GM23338 (cell line): ENCODE results near the gene DYNLT2.

ENCODE experiments used
- CREB1 ChIP-seq: fragments of 250-450 bp; sonication (Bioruptor Pico); IDR thresholded peaks from 2 replicates; pipeline ENCODE4 v1.5.0; 2020; ENCODE audit warnings: low read depth, mild to moderate bottlenecking, moderate library complexity
- EZH2 ChIP-seq: fragments of 200-600 bp; sonication (generic); IDR thresholded peaks from one replicate; pipeline ENCODE4 v1.8.0; 2017; ENCODE audit warnings: antibody characterized with exemption, mild to moderate bottlenecking, low read depth; ENCODE audit not compliant: unreplicated experiment
- EZH2phosphoT487 ChIP-seq: fragments of 200-600 bp; sonication (generic); IDR thresholded peaks from one replicate; pipeline ENCODE4 v1.8.1; 2018; ENCODE audit warnings: antibody characterized with exemption; ENCODE audit not compliant: unreplicated experiment
- JUNB ChIP-seq: IDR thresholded peaks from one replicate; pipeline ENCODE4 v1.6.1; 2016; ENCODE audit warnings: antibody characterized with exemption; ENCODE audit not compliant: unreplicated experiment
- NANOG ChIP-seq: IDR thresholded peaks from 2 replicates; pipeline ENCODE4 v1.6.1; 2016; ENCODE audit warnings: antibody characterized with exemption, borderline replicate concordance
- POLR2AphosphoS5 ChIP-seq: IDR thresholded peaks from 2 replicates; pipeline ENCODE4 v1.6.1; 2016; ENCODE audit warnings: antibody characterized with exemption, low read depth
- STAT1 ChIP-seq: IDR thresholded peaks from one replicate; pipeline ENCODE4 v1.6.1; 2016; ENCODE audit warnings: antibody characterized with exemption; ENCODE audit not compliant: unreplicated experiment
- ZNF114 ChIP-seq: fragments of 250-450 bp; sonication (Bioruptor Pico); IDR thresholded peaks from 2 replicates; pipeline ENCODE4 v1.5.0; 2020; ENCODE audit warnings: mild to moderate bottlenecking, moderate library complexity
- ZNF331 ChIP-seq: fragments of 250-450 bp; sonication (Bioruptor Pico); IDR thresholded peaks from 2 replicates; pipeline ENCODE4 v1.5.0; 2020; ENCODE audit warnings: low read depth, mild to moderate bottlenecking, moderate library complexity
- TF ChIP-seq, protein P1 (sequence below), 2 experiments: fragments of 200-600 bp in 1 of 2; sonication (generic) in 1 of 2; conservative IDR thresholded peaks; 2 replicates each; pipeline versions ENCODE4 v1.5.1 to v1.6.1; 2016 to 2017; ENCODE audit warnings: antibody characterized with exemption in 2 of 2, low read depth in 2 of 2, mild to moderate bottlenecking in 2 of 2, moderate library complexity in 1 of 2
- TF ChIP-seq, protein P2 (sequence below): IDR thresholded peaks from one replicate; pipeline ENCODE4 v1.6.1; 2018; ENCODE audit warnings: antibody characterized with exemption; ENCODE audit not compliant: unreplicated experiment
- TF ChIP-seq, protein P3 (sequence below): IDR thresholded peaks from 2 replicates; pipeline ENCODE4 v1.6.1; 2016; ENCODE audit warnings: antibody characterized with exemption

DNA sequence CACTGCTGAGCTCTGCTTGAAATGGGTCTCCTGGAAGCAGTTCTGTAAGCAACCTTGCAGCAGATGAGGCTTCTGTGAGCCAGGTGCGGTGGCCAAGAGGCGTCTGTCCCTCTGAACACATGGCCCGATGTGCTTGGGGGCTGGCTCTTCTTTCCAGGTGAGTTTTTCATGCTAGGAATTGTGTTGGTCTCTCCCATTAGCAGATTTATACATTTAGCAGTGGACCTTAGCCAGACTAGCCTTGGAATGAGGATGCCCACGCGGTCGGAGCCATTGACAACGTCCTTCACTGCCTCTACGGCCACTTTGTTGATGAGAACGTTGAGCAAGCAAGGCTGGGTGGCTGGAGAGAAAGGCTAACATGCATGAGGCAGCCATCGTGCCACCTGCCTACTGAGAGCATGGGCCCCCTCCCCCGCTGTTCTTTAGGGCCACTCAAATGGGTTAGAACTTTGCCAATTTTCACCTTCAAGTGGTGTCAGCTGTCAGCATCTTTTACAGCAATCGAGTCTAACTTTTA, 33.5 kb upstream of the DYNLT2 start:
- TF ChIP-seq, protein P1, sequence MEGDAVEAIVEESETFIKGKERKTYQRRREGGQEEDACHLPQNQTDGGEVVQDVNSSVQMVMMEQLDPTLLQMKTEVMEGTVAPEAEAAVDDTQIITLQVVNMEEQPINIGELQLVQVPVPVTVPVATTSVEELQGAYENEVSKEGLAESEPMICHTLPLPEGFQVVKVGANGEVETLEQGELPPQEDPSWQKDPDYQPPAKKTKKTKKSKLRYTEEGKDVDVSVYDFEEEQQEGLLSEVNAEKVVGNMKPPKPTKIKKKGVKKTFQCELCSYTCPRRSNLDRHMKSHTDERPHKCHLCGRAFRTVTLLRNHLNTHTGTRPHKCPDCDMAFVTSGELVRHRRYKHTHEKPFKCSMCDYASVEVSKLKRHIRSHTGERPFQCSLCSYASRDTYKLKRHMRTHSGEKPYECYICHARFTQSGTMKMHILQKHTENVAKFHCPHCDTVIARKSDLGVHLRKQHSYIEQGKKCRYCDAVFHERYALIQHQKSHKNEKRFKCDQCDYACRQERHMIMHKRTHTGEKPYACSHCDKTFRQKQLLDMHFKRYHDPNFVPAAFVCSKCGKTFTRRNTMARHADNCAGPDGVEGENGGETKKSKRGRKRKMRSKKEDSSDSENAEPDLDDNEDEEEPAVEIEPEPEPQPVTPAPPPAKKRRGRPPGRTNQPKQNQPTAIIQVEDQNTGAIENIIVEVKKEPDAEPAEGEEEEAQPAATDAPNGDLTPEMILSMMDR (conservative IDR thresholded peaks at IDR 0.05; ENCODE audit: low read depth in 2 of 2) = no peak
- TF ChIP-seq POLR2AphosphoS5 (no peak), CREB1 (CRISPR knock-in tag) (no peak), EZH2phosphoT487 (no peak), EZH2 (no peak), JUNB (no peak), ZNF114 (CRISPR knock-in tag) (no peak), NANOG (no peak), ZNF331 (CRISPR knock-in tag) (no peak), STAT1 (no peak)
- TF ChIP-seq, protein P2, sequence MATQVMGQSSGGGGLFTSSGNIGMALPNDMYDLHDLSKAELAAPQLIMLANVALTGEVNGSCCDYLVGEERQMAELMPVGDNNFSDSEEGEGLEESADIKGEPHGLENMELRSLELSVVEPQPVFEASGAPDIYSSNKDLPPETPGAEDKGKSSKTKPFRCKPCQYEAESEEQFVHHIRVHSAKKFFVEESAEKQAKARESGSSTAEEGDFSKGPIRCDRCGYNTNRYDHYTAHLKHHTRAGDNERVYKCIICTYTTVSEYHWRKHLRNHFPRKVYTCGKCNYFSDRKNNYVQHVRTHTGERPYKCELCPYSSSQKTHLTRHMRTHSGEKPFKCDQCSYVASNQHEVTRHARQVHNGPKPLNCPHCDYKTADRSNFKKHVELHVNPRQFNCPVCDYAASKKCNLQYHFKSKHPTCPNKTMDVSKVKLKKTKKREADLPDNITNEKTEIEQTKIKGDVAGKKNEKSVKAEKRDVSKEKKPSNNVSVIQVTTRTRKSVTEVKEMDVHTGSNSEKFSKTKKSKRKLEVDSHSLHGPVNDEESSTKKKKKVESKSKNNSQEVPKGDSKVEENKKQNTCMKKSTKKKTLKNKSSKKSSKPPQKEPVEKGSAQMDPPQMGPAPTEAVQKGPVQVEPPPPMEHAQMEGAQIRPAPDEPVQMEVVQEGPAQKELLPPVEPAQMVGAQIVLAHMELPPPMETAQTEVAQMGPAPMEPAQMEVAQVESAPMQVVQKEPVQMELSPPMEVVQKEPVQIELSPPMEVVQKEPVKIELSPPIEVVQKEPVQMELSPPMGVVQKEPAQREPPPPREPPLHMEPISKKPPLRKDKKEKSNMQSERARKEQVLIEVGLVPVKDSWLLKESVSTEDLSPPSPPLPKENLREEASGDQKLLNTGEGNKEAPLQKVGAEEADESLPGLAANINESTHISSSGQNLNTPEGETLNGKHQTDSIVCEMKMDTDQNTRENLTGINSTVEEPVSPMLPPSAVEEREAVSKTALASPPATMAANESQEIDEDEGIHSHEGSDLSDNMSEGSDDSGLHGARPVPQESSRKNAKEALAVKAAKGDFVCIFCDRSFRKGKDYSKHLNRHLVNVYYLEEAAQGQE = no peak
- TF ChIP-seq, protein P3, sequence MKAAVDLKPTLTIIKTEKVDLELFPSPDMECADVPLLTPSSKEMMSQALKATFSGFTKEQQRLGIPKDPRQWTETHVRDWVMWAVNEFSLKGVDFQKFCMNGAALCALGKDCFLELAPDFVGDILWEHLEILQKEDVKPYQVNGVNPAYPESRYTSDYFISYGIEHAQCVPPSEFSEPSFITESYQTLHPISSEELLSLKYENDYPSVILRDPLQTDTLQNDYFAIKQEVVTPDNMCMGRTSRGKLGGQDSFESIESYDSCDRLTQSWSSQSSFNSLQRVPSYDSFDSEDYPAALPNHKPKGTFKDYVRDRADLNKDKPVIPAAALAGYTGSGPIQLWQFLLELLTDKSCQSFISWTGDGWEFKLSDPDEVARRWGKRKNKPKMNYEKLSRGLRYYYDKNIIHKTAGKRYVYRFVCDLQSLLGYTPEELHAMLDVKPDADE = no peak
